ENCODE data around the gene SPANXD.
"Not testable (repeated sequence)": the region's sequence is repeated elsewhere in the genome, so short reads cannot be mapped to it uniquely, and the experiment has no call there.

Gene SPANXD, protein sequence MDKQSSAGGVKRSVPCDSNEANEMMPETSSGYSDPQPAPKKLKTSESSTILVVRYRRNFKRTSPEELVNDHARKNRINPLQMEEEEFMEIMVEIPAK

DNA sequence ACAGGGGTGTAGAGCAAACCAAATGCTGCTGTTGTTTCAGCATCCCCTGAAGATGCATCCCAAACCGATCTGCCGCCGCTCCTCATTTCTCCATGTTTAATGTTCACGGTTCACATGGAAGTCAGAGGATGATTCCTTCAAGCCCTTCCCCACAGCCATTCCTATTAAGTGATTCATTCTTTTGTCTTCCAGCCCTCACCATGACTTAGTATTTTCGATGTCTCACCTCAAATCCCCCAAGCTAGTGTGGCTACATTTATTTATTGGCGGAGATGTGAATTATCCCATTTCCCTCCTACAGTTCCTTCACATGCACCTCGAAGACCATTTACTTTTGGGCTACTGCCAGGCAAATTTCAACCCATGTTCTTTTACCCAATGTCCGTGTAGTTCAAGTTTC, at the start of gene SPANXD:
TSS of gene SPANXD (minus strand) at position 101 of the 400 bp plus-strand sequence. CDS start 334 bp downstream, outside the sequence.
- DNase-seq = not testable (repeated sequence)

DNA sequence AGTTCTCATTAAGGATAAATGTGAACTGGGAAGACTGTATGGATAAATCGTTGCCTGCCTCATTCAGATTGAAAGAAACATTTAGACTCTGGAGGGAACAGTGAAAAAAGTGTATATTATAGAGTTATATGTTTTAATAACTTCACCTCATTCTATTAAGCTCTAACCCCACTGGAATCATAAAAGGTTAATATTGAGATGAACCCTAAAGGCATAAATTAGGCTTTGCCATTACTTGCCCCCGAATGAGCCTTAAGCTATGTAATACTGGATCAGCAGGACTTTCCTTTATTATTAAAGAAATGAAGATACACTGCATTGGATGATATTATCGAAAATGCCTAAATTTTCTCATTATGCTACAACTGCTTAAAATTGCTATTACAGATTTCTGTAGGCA, 44.1 kb upstream of the SPANXD start:
- DNase-seq = no peak

DNA sequence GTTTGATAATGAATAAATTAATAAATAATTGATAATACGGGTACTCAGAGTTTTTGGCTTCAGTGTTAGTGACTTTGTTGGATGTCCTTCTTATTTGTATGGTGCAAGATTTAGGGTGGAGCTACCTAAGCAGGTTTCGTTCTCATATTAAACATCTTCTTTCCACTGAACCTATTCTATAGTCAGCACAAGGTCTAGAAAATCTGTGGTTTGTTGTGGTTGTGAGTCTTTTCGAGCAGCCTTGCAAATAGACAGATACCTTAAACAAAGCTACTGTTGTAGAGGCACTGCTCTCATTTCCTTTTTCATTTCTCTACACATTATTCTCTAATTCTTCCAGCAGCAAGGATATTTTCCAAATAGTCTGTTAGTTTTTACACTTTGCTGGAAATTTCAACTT, 38.1 kb upstream of the SPANXD start:
- DNase-seq = no peak

DNA sequence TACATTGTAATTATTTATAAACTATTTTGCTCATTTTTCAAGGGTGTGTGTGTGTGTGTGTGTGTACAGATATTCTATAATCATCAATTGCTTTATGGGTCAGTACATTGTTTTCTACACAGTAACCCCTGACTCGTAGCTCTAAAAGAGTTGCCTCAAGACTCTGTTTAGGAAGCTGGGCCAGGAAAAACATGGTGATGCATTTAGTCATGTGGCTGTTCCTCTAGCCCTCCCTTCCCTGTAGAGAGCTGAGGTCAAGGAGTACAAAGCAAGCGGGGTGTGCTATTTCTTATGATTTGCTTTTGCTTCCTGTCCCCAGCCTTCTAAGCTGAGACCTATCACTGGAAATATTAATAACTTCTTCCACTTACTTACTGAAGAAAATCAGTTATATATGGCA, 34.8 kb upstream of the SPANXD start:
- no peak for DNase-seq

DNA sequence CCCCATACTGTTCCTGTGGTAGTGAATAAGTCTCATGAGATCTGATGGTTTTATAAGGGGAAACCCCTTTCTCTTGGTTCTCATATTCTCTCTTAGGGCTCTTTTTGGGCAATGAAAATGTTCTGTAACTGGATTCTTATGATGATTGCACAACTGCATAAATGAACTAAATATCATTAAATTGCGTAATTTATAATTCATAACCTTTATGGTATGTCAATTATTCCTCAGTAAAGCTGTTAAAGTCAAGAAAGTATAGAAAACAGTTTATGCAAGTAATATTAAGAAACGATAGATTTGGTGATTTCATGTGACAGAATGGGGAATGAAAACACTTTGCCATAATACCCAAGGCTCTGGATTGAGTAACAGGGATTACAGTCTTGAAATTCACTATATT, 33.5 kb upstream of the SPANXD start:
- no peak for DNase-seq

DNA sequence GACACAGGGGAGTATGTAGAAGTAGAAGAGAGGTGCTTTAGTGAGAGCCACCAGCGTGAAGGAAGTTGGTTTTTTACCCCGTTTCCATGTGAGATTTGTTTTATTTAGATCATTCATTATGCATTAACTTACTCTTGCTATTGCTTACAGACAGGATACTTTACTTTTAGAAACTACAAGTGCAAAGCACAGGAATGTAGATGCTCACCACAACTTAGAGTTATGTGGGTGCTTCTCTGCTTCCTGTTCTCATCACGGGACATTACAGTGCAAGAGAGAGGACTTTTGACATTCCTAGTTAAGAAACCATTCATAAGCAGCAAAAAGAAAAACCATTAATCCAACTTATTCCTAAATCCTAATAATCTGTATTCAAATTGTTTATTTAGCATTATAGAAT, 25.6 kb upstream of the SPANXD start:
- DNase-seq = no peak

DNA sequence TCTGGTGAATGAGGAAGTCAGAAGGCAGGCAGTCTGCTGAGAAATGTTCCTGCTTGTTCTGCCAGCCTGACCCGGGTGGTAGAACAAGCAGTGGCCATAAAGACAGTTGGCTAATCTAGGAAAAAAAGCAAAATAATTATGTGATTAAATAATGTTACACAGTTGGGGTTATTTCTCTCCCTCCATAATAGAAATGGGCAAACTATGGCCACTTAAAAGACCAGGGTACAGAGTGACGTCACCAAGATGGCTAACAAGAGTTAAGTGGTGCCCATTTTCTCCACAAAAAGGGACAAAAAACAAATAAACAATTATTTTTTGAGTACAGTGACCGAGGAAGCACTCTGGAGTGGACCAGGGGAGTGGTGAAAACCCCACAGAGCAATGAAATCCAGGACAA, 16.1 kb upstream of the SPANXD start:
- DNase-seq = no peak

DNA sequence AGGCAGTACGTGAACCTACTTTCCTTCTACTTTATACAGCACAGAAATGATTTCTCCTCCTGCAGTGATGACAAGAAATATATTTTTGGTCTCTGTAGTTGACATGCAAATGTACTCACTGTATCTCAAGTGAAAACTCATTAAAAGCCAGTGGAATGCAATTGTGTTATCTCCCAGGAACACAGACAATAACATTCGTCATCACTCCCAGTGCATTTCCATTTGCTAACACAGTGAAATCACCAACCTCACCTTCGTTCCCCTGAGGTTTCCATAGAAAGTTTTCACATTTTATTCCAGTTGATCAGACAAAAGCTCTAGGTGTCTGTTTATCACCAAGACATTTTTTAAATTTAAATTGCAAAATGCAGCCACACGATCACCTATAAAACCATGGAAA, 2.5 kb upstream of the SPANXD start:
- DNase-seq = no peak

DNA sequence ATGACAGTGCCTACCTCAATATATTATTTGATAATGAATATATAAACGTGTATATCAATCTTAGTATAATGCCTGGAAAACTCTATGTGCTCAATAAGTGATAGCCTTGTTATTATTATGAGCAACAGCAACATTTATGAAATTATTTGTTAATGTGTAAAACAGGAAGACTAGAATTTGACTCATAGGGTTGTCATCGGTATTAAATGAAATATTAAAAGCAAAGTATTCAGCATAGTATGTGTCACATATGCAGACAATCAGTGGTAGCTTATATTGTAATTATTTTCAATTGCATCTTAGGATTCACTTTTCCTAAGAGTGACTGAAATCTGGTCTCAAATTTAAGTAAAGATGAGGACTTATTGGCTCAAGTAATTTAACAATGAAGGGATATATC, 24.6 kb downstream of the SPANXD start:
- no peak for DNase-seq

DNA sequence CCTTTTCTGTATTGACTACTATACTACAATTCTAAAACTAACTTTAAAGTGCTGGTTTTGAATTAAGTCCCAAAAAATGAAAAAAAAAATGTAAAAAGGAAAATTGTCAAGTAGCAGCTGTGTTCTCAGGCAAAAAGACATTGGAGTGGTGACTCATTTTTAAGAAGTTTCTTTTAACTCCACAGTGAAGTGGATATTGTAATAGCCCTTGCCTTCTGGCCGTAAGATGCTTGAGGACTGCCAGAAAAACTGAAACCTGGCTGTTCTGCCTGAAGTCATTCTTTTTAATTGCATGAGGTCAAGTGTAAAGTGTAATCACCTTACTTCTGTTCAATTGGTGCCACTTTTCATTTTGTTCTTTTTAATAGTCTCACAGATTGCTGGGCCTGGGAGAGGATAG, 28.9 kb downstream of the SPANXD start:
- DNase-seq = no peak

DNA sequence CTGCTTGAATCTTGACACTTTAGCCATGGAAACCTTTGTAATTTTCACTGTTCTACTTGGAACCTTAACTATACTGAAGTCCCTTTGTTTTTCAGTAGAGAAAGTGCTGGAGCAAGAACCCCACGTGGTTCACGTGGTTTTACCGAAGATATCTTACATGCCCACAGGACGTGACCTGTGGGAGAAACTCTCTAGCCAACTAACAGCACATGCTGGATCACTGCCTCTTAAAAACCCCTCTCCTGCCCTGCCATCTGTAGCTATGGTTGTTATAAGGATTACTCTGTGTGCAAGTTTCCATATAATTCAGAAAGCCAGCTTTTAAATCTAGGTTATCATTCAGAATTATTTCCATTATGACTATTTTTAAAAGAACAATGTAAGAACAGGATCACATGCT, 30.2 kb downstream of the SPANXD start:
- DNase-seq = no peak

DNA sequence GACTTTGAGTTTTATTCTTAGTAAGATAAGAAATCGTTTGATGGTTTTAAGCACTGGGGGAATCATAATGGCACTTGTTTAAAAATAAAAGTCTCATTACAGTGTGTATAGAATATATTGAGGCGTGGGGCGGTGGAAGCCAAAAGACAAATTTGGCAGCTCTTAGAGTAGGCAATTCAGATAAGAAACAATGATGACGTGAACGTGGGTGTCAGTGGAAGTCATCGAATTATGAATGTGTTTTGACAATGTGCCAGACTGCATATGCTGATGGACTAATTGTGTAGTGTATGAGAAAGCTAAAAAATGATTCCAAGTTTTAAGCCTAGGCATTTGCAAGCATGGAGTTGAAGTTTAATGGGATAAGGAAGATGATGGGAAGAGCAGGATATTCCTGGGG, 35.8 kb downstream of the SPANXD start:
- DNase-seq = no peak

DNA sequence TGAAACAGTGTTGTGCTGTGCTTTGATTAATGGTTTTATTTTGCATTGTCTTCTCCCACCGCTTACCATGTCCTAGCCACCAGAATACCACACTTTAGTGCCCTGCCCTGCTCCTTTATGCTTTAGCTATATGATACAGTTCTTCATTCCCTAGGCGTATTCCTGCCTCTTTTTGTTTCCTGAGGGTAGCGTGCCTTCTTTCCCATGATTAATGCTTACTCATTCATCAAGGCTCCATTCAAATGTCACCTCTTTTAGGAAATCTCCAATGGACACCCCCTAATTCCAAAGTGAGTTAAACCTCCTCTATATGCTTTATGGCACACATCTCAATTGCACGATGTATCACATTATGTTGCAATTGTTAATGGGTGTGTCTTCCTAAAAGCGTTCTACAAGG, 46.3 kb downstream of the SPANXD start:
- no peak for DNase-seq
